Activated CD8-positive, alpha-beta T cell treated with anti-CD3 and anti-CD28 coated beads for 36 hours (primary cell): ENCODE measurements around the gene RPGRIP1L. TPM values are rescaled to one million over a fixed set of nuclear protein-coding genes. Genes with fewer than 3 reads are reported as not detected.

Experiments
- ATAC-seq: fragments of 200-7000 bp; cut with Tn5 transposase; one replicate; pipeline ENCODE4 v1.10.0; 2021; ENCODE audit warnings: mild to moderate bottlenecking, moderate library complexity
- CTCF ChIA-PET: fragments of 350-600 bp; sonication (Branson Sonifier 250); formaldehyde crosslinking; loops from one replicate; lab custom pipeline; 2021; ENCODE audit warnings: antibody characterized with exemption; lab: Charles Lee
- POLR2A ChIA-PET: fragments of 350-600 bp; sonication (Branson Sonifier 250); formaldehyde crosslinking; loops from one replicate; lab custom pipeline; 2021; ENCODE audit warnings: antibody characterized with exemption; lab: Charles Lee
- DNase-seq: peaks from one replicate; pipeline ENCODE4 v3.0.0-alpha.2; 2020
- H3K27ac Mint-ChIP-seq: one replicate; pipeline ENCODE4 v1.8.0; 2021; ENCODE audit warnings: mild to moderate bottlenecking, mixed read lengths
- H3K27me3 Mint-ChIP-seq: one replicate; pipeline ENCODE4 v1.8.0; 2021; ENCODE audit warnings: mixed read lengths
- H3K36me3 Mint-ChIP-seq: one replicate; pipeline ENCODE4 v1.8.0; 2021; ENCODE audit warnings: low read depth, mixed read lengths
- H3K4me1 Mint-ChIP-seq: one replicate; pipeline ENCODE4 v1.8.0; 2021; ENCODE audit warnings: low read depth, mixed read lengths
- H3K4me3 Mint-ChIP-seq: one replicate; pipeline ENCODE4 v1.8.0; 2021; ENCODE audit warnings: mild to moderate bottlenecking, moderate library complexity, mixed read lengths
- H3K9me3 Mint-ChIP-seq: one replicate; pipeline ENCODE4 v1.8.0; 2021; ENCODE audit warnings: mixed read lengths
- CTCF ChIP-seq: fragments of 200-600 bp; IDR thresholded peaks from one replicate; pipeline ENCODE4 v1.8.0; 2022; ENCODE audit warnings: antibody characterized with exemption, mild to moderate bottlenecking
- intact Hi-C: fragments of 100-400 bp; cut with micrococcal nuclease; formaldehyde crosslinking; loops from one replicate; pipeline ENCODE4 v1.10.0; 2022
- total RNA-seq, 2 experiments: library from RNA; stranded (reverse); gene quantifications; one replicate each; pipeline ENCODE4 v1.2.3, GENCODE V29; 2021

Gene RPGRIP1L
- total RNA-seq, 2 experiments from 2014 or later = 6.0 to 6.2 TPM

GRCh38 chr16:53599548-53599947, 104.1 kb downstream of the RPGRIP1L start:
- intact Hi-C loops = no loop called here
- CTCF ChIA-PET = interaction anchor here (1.1 kb wide), 1 partner anchor 143 kb away, joined by 3 read pairs; no protein-coding TSS in a partner anchor
- ATAC-seq = no peak
- no peak overlapping the region for H3K4me3 Mint-ChIP-seq
- no peaks in the 10 kb centered on the region for H3K4me1 Mint-ChIP-seq
- H3K27ac Mint-ChIP-seq = no peak overlapping the region
- POLR2A ChIA-PET = no interaction called here
- DNase-seq = no peak
- peaks cover 5% of the 10 kb centered on the region for H3K36me3 Mint-ChIP-seq
- no peaks in the 10 kb centered on the region for H3K27me3 Mint-ChIP-seq
- H3K9me3 Mint-ChIP-seq = peaks cover 15% of the 10 kb centered on the region
- no peak for TF ChIP-seq CTCF

GRCh38 chr16:53598511-53599275, 105.0 kb downstream of the RPGRIP1L start:
- DNase-seq (no peak), ATAC-seq (no peak)
- no peaks in the 10 kb centered on the region for H3K27me3 Mint-ChIP-seq
- no peaks in the 10 kb centered on the region for H3K4me1 Mint-ChIP-seq
- no peak for TF ChIP-seq CTCF
- peaks cover 15% of the 10 kb centered on the region for H3K9me3 Mint-ChIP-seq
- POLR2A ChIA-PET = no interaction called here
- H3K4me3 Mint-ChIP-seq = no peak overlapping the region
- H3K36me3 Mint-ChIP-seq = peaks cover 5% of the 10 kb centered on the region
- intact Hi-C loops = no loop called here
- CTCF ChIA-PET = no interaction called here
- no peak overlapping the region for H3K27ac Mint-ChIP-seq

GRCh38 chr16:53597776-53598175, 105.9 kb downstream of the RPGRIP1L start:
- TF ChIP-seq CTCF = no peak
- no peak overlapping the region for H3K4me3 Mint-ChIP-seq
- no peaks in the 10 kb centered on the region for H3K27me3 Mint-ChIP-seq
- H3K4me1 Mint-ChIP-seq = no peaks in the 10 kb centered on the region
- ATAC-seq (no peak), DNase-seq (no peak)
- no peak overlapping the region for H3K27ac Mint-ChIP-seq
- H3K9me3 Mint-ChIP-seq = peaks cover 15% of the 10 kb centered on the region
- ChIA-PET CTCF (no interaction called here), POLR2A (no interaction called here)
- peaks cover 5% of the 10 kb centered on the region for H3K36me3 Mint-ChIP-seq
- intact Hi-C loops = no loop called here

GRCh38 chr16:53588081-53588648, 115.5 kb downstream of the RPGRIP1L start:
- intact Hi-C loops = no loop called here
- DNase-seq (no peak), ATAC-seq (no peak)
- TF ChIP-seq CTCF = no peak
- Mint-ChIP-seq H3K36me3 (no peaks in the 10 kb centered on the region), H3K27ac (no peak overlapping the region), H3K9me3 (peaks cover 3% of the 10 kb centered on the region), H3K27me3 (peaks cover 6% of the 10 kb centered on the region), H3K4me3 (no peak overlapping the region), H3K4me1 (no peaks in the 10 kb centered on the region)
- POLR2A ChIA-PET = no interaction called here
- CTCF ChIA-PET = no interaction called here

- no peak for ATAC-seq
- no peak for TF ChIP-seq CTCF
- POLR2A ChIA-PET = no interaction called here
Observed at GRCh38 chr16:53583401-53583800, 120.3 kb downstream of the RPGRIP1L start.

More at GRCh38 chr16:53583401-53583800, 120.3 kb downstream of the RPGRIP1L start:
- Mint-ChIP-seq H3K9me3 (no peaks in the 10 kb centered on the region), H3K4me3 (no peak overlapping the region), H3K27me3 (no peaks in the 10 kb centered on the region), H3K36me3 (no peaks in the 10 kb centered on the region), H3K27ac (no peak overlapping the region), H3K4me1 (no peaks in the 10 kb centered on the region)
- CTCF ChIA-PET = no interaction called here
- no peak for DNase-seq
- intact Hi-C loops = no loop called here
